ENCODE measurements around the gene MBOAT2.

Gene MBOAT2

DNA sequence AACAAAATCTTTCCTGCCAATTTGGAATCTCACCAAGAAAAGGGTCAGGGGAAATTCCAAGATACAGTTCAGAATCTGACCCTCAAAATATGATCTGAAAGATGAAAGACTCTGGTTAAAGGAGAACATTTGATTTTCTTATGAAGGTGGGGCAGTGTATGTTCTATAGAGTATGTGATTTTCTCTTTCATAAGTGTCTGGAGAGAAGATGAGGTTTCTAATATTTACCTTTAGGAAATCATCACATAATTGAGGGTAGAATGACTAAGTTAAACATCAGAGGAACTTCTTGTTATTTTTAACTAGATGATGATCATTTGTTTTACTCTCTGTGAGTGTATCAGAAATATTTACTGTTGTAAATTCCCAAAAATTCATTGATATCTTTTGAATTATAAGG is 27.8 kb upstream of the MBOAT2 start:
- Histone ChIP-seq H3F3A (ENCODE audit: low read depth) (no peaks in the 10 kb centered on the region), H3K4me1 (ENCODE audit: insufficient read depth, low read length, poor library complexity, severe bottlenecking) (peaks cover 33% of the 10 kb centered on the region), H3K9me2 (replicated peaks; ENCODE audit: low read depth, low read length) (no peaks in the 10 kb centered on the region), H3K4me2 (ENCODE audit: low read depth, low read length, poor library complexity, severe bottlenecking) (no peak overlapping the region), H3K4me3 (ENCODE audit: low read length, poor library complexity, severe bottlenecking) (no peak overlapping the region), H3K9ac (ENCODE audit: low read depth, low read length, poor library complexity, severe bottlenecking) (no peak overlapping the region), H3K36me3 (ENCODE audit: insufficient read depth, low read length) (no peaks in the 10 kb centered on the region), H3K9me3 (ENCODE audit: insufficient read depth, low read depth, low read length) (no peaks in the 10 kb centered on the region), H2AFZ (ENCODE audit: low read length) (no peak overlapping the region), H3K27me3 (ENCODE audit: insufficient read depth, low read length, poor library complexity, severe bottlenecking) (no peaks in the 10 kb centered on the region), H3K79me2 (ENCODE audit: insufficient read depth, low read length) (no peaks in the 10 kb centered on the region), H4K20me1 (ENCODE audit: insufficient read depth, low read length, poor library complexity, severe bottlenecking) (no peaks in the 10 kb centered on the region)
- no peak for TF ChIP-seq EZH2phosphoT487 (IDR thresholded peaks at IDR 0.05; ENCODE audit: borderline replicate concordance)
- TF ChIP-seq, protein P1, sequence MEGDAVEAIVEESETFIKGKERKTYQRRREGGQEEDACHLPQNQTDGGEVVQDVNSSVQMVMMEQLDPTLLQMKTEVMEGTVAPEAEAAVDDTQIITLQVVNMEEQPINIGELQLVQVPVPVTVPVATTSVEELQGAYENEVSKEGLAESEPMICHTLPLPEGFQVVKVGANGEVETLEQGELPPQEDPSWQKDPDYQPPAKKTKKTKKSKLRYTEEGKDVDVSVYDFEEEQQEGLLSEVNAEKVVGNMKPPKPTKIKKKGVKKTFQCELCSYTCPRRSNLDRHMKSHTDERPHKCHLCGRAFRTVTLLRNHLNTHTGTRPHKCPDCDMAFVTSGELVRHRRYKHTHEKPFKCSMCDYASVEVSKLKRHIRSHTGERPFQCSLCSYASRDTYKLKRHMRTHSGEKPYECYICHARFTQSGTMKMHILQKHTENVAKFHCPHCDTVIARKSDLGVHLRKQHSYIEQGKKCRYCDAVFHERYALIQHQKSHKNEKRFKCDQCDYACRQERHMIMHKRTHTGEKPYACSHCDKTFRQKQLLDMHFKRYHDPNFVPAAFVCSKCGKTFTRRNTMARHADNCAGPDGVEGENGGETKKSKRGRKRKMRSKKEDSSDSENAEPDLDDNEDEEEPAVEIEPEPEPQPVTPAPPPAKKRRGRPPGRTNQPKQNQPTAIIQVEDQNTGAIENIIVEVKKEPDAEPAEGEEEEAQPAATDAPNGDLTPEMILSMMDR (conservative IDR thresholded peaks at IDR 0.05; ENCODE audit: low read length): no peak

DNA sequence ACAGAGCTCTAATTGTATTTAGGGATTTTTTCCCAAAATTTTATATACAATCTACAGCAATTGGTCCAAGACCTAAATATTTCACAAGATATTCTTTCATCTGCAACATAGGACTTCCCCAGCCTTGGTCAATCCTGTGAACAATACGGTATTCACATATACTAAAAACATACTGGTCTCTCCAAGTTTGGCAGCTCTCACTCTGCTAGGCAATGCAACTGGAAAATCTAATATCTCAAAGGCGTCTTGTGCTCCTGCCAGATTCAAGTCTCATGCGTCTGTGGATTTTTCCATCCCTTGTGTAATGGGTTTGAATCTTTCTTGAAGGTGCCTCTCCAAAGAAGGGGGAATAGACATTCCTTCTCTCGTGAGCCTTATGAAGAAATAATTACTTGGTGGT is 27.4 kb upstream of the MBOAT2 start:
- Histone ChIP-seq H4K20me1 (ENCODE audit: insufficient read depth, low read length, poor library complexity, severe bottlenecking) (no peaks in the 10 kb centered on the region), H3K4me2 (ENCODE audit: low read depth, low read length, poor library complexity, severe bottlenecking) (no peak overlapping the region), H3K36me3 (ENCODE audit: insufficient read depth, low read length) (no peaks in the 10 kb centered on the region), H3F3A (ENCODE audit: low read depth) (no peaks in the 10 kb centered on the region), H3K27me3 (ENCODE audit: insufficient read depth, low read length, poor library complexity, severe bottlenecking) (no peaks in the 10 kb centered on the region), H3K9ac (ENCODE audit: low read depth, low read length, poor library complexity, severe bottlenecking) (no peak overlapping the region), H3K79me2 (ENCODE audit: insufficient read depth, low read length) (no peaks in the 10 kb centered on the region), H3K9me3 (ENCODE audit: insufficient read depth, low read depth, low read length) (no peaks in the 10 kb centered on the region), H2AFZ (ENCODE audit: low read length) (no peak overlapping the region), H3K4me1 (ENCODE audit: insufficient read depth, low read length, poor library complexity, severe bottlenecking) (peaks cover 33% of the 10 kb centered on the region), H3K9me2 (replicated peaks; ENCODE audit: low read depth, low read length) (no peaks in the 10 kb centered on the region), H3K4me3 (ENCODE audit: low read length, poor library complexity, severe bottlenecking) (no peak overlapping the region)
- no peak for TF ChIP-seq EZH2phosphoT487 (IDR thresholded peaks at IDR 0.05; ENCODE audit: borderline replicate concordance)
- TF ChIP-seq, protein P1 (conservative IDR thresholded peaks at IDR 0.05; ENCODE audit: low read length): no peak

DNA sequence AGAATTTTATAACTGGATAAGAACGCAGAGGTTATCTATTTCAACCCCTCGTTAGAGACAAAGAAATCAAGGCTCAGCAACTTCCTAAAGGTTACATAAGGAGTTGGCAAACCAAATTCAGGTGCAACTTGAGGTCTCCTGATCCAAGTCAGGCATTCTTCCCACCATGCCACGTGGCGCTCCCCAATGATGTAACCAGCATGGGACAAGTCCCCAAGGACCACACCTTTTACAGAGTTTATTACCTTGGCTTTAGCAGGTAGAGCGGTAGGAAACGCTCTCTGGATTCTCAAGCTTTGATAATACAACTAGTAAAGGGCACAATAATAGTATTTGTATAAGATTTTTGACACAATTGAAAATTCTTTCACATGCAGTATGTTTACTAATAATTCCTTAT is 26.7 kb upstream of the MBOAT2 start:
- Histone ChIP-seq H3K9ac (ENCODE audit: low read depth, low read length, poor library complexity, severe bottlenecking) (no peak overlapping the region), H3K9me3 (ENCODE audit: insufficient read depth, low read depth, low read length) (no peaks in the 10 kb centered on the region)

More for the DNA sequence above, 26.7 kb upstream of the MBOAT2 start:
- Histone ChIP-seq H3K79me2 (ENCODE audit: insufficient read depth, low read length) (no peaks in the 10 kb centered on the region), H3K27me3 (ENCODE audit: insufficient read depth, low read length, poor library complexity, severe bottlenecking) (no peaks in the 10 kb centered on the region), H3K4me1 (ENCODE audit: insufficient read depth, low read length, poor library complexity, severe bottlenecking) (peaks cover 33% of the 10 kb centered on the region), H3K4me3 (ENCODE audit: low read length, poor library complexity, severe bottlenecking) (no peak overlapping the region), H2AFZ (ENCODE audit: low read length) (no peak overlapping the region), H3K9me2 (replicated peaks; ENCODE audit: low read depth, low read length) (no peaks in the 10 kb centered on the region), H3K36me3 (ENCODE audit: insufficient read depth, low read length) (no peaks in the 10 kb centered on the region), H4K20me1 (ENCODE audit: insufficient read depth, low read length, poor library complexity, severe bottlenecking) (no peaks in the 10 kb centered on the region), H3K4me2 (ENCODE audit: low read depth, low read length, poor library complexity, severe bottlenecking) (no peak overlapping the region), H3F3A (ENCODE audit: low read depth) (no peaks in the 10 kb centered on the region)
- TF ChIP-seq EZH2phosphoT487 (IDR thresholded peaks at IDR 0.05; ENCODE audit: borderline replicate concordance): no peak
- TF ChIP-seq, protein P1 (conservative IDR thresholded peaks at IDR 0.05; ENCODE audit: low read length): no peak

Data from Loucy (cell line).